DOHH2 (cell line): ENCODE data around the gene JHY.

ENCODE experiments used
- H3F3A ChIP-seq: fragments of 200-600 bp; sonication (generic), shearing (Covaris generic); 2 replicates; pipeline ENCODE4 v1.6.0; 2016; ENCODE audit warnings: antibody characterized with exemption, mild to moderate bottlenecking; ENCODE audit not compliant: control insufficient read depth, insufficient read depth
- H3K27ac ChIP-seq: fragments of 200-600 bp; sonication (generic); 2 replicates; pipeline ENCODE4 v1.5.1; 2014; ENCODE audit warnings: low read depth, mild to moderate bottlenecking, low read length, moderate library complexity
- H3K27me3 ChIP-seq: fragments of 200-600 bp; sonication (generic); 2 replicates; pipeline ENCODE4 v1.6.1; 2014; ENCODE audit warnings: mild to moderate bottlenecking, low read length, mixed read lengths; ENCODE audit not compliant: control insufficient read depth
- H3K36me3 ChIP-seq: fragments of 200-600 bp; sonication (generic); 2 replicates; pipeline ENCODE4 v1.6.1; 2014; ENCODE audit warnings: mild to moderate bottlenecking, low read length, moderate library complexity, mixed read lengths; ENCODE audit not compliant: control insufficient read depth
- H3K4me1 ChIP-seq: fragments of 200-600 bp; sonication (generic); 2 replicates; pipeline ENCODE4 v1.6.1; 2014; ENCODE audit warnings: mild to moderate bottlenecking, low read length, mixed read lengths; ENCODE audit not compliant: control insufficient read depth
- H3K4me2 ChIP-seq: fragments of 200-600 bp; sonication (generic); 2 replicates; pipeline ENCODE4 v1.6.0; 2014; ENCODE audit warnings: mild to moderate bottlenecking, low read length, moderate library complexity
- H3K4me3 ChIP-seq: fragments of 200-600 bp; sonication (generic); 2 replicates; pipeline ENCODE4 v1.5.1; 2014; ENCODE audit warnings: mild to moderate bottlenecking, low read length, mixed read lengths
- H3K79me2 ChIP-seq: fragments of 200-600 bp; sonication (generic); 2 replicates; pipeline ENCODE4 v1.6.1; 2014; ENCODE audit warnings: mild to moderate bottlenecking, low read length, mixed read lengths; ENCODE audit not compliant: control insufficient read depth
- H3K9me2 ChIP-seq: fragments of 200-600 bp; sonication (generic); replicated peaks from 2 replicates; pipeline ENCODE4 v1.6.1; 2014; ENCODE audit warnings: mild to moderate bottlenecking, low read length, mixed read lengths; ENCODE audit not compliant: control insufficient read depth
- H3K9me3 ChIP-seq: fragments of 200-600 bp; sonication (generic); 2 replicates; pipeline ENCODE4 v1.6.1; 2014; ENCODE audit warnings: antibody characterized with exemption, low read length, mixed read lengths; ENCODE audit not compliant: control insufficient read depth, insufficient read depth
- H4K20me1 ChIP-seq: fragments of 200-600 bp; sonication (generic); 2 replicates; pipeline ENCODE4 v1.6.0; 2014; ENCODE audit warnings: low read depth, mild to moderate bottlenecking, antibody characterized with exemption, low read length, moderate library complexity; ENCODE audit not compliant: control insufficient read depth, insufficient read depth
- CTCF ChIP-seq: fragments of 200-600 bp; sonication (generic); IDR thresholded peaks from one replicate; pipeline ENCODE4 v1.5.1; 2014; ENCODE audit warnings: antibody characterized with exemption, mild to moderate bottlenecking, low read depth, low read length; ENCODE audit not compliant: poor library complexity, severe bottlenecking
- EZH2phosphoT487 ChIP-seq: fragments of 200-600 bp; sonication (generic); IDR thresholded peaks from 2 replicates; pipeline ENCODE4 v1.6.1; 2017; ENCODE audit warnings: borderline replicate concordance, mild to moderate bottlenecking, antibody characterized with exemption, low read length, moderate library complexity, mixed read lengths

The JHY gene

DNA sequence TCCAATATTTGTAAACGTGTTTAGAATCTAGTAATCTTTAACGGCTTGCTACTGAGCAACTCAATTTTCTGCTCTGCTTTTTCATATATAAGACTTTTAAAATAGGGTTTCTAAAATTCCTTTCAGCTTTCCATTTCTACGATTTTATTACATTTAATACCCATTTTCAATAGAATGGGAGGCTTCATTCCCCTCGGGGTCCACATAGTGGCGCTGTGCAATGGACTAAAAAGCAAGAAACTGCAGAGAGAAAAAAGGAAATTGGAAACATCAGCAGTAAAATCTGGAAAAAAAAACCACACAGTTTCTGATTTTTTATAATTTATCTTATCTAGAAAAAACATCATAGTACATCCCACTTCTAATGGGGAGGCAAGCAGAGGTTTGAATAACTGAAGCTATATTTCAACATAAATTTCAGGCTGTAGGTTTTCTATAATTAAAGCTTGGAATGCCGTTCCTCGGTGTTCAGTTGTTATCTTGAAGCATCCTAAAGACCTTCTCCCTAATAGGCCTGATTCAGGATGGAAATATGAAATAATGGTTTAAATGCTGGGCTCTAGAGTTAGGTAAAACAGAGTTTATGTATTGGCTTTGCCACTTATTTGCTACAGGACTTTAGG lies 18.7 kb upstream of the JHY start:
- Histone ChIP-seq H3K79me2 (no peaks in the 10 kb centered on the region), H4K20me1 (no peaks in the 10 kb centered on the region), H3K27me3 (peaks cover 30% of the 10 kb centered on the region), H3K9me3 (no peaks in the 10 kb centered on the region), H3K4me3 (no peak overlapping the region), H3K36me3 (no peaks in the 10 kb centered on the region), H3K27ac (no peak overlapping the region), H3K4me1 (no peaks in the 10 kb centered on the region), H3K4me2 (no peak overlapping the region), H3F3A (no peaks in the 10 kb centered on the region), H3K9me2 (no peaks in the 10 kb centered on the region)
- TF ChIP-seq CTCF (peak; percentile 75), EZH2phosphoT487 (no peak)

DNA sequence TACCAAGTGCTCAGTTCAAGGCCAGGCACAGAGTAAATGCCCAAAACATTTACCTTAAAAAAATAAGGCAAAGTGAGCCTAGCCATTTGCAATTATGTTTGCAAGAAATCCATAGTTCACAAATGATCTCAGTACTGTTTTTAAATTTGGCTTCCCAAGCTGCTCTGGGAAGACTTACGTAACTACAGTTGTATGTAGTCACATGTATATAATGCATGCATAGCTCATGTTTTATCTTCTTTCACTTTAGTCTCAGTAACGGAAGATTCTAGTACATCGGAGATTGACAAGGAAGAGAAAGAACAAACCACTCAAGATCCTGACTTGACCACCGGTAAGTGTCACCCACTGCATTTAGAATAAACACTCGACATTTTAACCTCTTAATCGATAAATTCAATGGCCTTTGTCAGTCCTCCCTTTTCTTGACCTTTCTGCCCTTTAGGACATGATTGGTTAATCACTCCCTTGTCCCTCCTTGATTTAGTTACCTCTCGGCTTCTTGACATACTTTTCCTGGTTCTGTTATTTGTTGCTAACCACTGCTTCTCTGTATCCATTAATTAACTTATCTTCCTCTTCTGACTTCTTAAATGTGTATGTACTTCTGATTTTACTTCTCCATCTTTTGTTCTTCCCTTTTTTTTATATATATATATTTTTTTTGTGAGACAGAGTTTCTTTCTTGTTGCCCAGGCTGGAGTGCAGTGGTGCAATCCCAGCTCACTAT lies 18.0 kb upstream of the JHY start:
- TF ChIP-seq EZH2phosphoT487 (no peak), CTCF (no peak)
- H3K27ac ChIP-seq, result no peak overlapping the region
- H3K4me3 ChIP-seq, result no peak overlapping the region
- no peaks in the 10 kb centered on the region for H3K9me2 ChIP-seq
- H3K79me2 ChIP-seq, result no peaks in the 10 kb centered on the region
- no peaks in the 10 kb centered on the region for H3K36me3 ChIP-seq
- no peaks in the 10 kb centered on the region for H3F3A ChIP-seq
- H3K4me1 ChIP-seq, result no peaks in the 10 kb centered on the region
- H3K9me3 ChIP-seq, result no peaks in the 10 kb centered on the region
- peaks cover 31% of the 10 kb centered on the region for H3K27me3 ChIP-seq
- H4K20me1 ChIP-seq, result no peaks in the 10 kb centered on the region
- H3K4me2 ChIP-seq, result no peak overlapping the region

GRCh38 chr11:122869622-122870021 lies 12.9 kb upstream of the JHY start:
- no peak overlapping the region for H3K4me2 ChIP-seq
- no peak overlapping the region for H3K4me3 ChIP-seq
- no peaks in the 10 kb centered on the region for H3F3A ChIP-seq
- no peaks in the 10 kb centered on the region for H3K4me1 ChIP-seq
- H3K9me3 ChIP-seq, result no peaks in the 10 kb centered on the region
- TF ChIP-seq EZH2phosphoT487, result no peak
- H3K27ac ChIP-seq, result no peak overlapping the region
- no peaks in the 10 kb centered on the region for H4K20me1 ChIP-seq
- no peaks in the 10 kb centered on the region for H3K36me3 ChIP-seq
- no peaks in the 10 kb centered on the region for H3K9me2 ChIP-seq
- peaks cover 16% of the 10 kb centered on the region for H3K27me3 ChIP-seq
- no peaks in the 10 kb centered on the region for H3K79me2 ChIP-seq

GRCh38 chr11:122871302-122871701 lies 11.3 kb upstream of the JHY start:
- Histone ChIP-seq H3K27ac (no peak overlapping the region), H3K9me3 (no peaks in the 10 kb centered on the region), H3F3A (no peaks in the 10 kb centered on the region), H3K79me2 (no peaks in the 10 kb centered on the region), H3K4me2 (no peak overlapping the region), H3K4me3 (no peak overlapping the region), H3K9me2 (no peaks in the 10 kb centered on the region), H3K4me1 (no peaks in the 10 kb centered on the region), H4K20me1 (no peaks in the 10 kb centered on the region), H3K27me3 (peaks cover 12% of the 10 kb centered on the region; the same call in 1 of the 2 replicates), H3K36me3 (no peaks in the 10 kb centered on the region)
- no peak for TF ChIP-seq EZH2phosphoT487
- TF ChIP-seq CTCF, result no peak
